EL (cell line): ENCODE measurements around the gene ISYNA1.

ENCODE experiments used
- DNase-seq: peaks from one replicate; pipeline ENCODE4 v3.0.0-alpha.2; 2016

ISYNA1 gene

GRCh38 chr19:18390065-18390907 lies 47.6 kb downstream of the ISYNA1 start:
- no peak for DNase-seq

DNA sequence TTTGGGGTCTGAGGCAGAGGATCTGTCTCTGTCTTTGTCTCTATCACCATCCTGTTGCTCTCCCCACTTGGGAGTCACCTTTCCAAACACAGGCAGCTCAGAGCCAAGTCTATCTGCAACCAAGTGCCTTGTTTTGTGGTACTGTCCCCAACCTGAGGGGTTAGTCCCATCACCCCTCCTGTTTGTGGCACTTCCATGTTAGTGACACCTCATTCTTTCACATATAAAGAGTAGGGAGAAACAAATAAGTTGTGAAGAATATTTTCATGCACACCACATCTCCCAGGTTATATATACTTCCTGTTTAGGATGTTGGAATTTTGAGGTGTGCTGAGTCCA lies 48.2 kb downstream of the ISYNA1 start:
- no peak for DNase-seq

GRCh38 chr19:18388960-18389725 lies 48.8 kb downstream of the ISYNA1 start:
- DNase-seq = no peak

GRCh38 chr19:18388100-18388959 lies 49.6 kb downstream of the ISYNA1 start:
- peak; percentile 71 for DNase-seq

DNA sequence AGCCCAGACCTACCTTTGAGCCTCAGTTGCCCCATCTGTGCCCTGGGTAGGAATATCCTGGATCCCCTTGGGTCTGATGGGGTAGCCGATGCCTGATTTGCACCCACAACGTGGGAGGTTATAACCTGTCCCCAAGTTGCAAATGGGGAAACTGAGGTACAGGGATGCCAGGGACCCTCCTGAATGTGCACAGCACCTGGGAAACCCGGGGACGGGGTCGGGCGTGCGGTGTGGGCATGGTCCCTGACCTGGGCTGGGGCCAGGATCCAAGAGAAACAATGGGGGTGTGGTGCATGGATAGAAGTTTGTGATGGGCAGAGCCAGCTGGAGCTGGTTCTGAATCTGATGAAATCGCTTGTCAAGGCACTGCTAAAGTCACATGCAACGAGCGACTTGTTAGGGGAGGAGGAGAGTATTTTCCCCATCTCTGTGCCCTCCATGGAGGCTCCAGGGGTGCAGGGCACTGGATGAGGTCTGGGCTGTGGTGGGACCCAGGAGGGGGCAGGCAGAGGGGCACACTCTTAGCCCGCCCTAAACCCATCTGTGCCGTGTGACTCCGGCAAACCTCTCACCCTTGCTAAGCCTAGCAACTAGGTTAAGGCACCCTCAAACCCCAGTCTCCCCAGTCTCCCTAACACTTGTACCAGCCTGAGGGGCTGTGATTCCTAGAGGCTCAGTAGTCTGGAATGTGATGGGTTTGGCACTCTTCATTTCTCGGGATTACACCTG lies 51.2 kb downstream of the ISYNA1 start:
- DNase-seq = no peak

- DNase-seq = peak; percentile 80
These were observed 52.0 kb downstream of the ISYNA1 start, which contains the start of gene GDF15 for GRCh38 chr19:18385675-18386542. GDF15 (plus strand) TSS chr19:18386158; CDS start chr19:18386190, 32 bp downstream.

DNA sequence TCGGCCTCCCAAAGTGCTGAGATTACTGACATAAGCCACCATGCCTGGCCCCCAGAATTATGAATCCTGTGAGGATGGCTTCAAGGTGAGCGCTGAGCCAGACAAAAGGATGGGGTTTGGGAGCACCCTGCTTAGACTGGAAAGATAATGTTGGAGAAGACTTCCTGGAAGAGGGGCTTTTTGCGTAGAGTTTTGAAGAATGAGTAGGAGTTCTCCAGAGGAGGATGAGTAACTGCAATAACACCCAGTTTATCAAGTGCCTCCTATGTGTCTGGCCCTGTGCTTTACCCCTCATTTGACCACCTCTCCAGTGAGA lies 52.6 kb downstream of the ISYNA1 start:
- no peak for DNase-seq

- DNase-seq = no peak
These were observed 53.2 kb downstream of the ISYNA1 start for GRCh38 chr19:18384775-18385174.
